Body of pancreas (tissue), 4 donors: Measurements from ENCODE around the gene KIF1B. TPM values are rescaled to one million over a fixed set of nuclear protein-coding genes. Genes with fewer than 3 reads are reported as not detected.

Source experiments
- ATAC-seq: fragments of 150-250 bp; one replicate; pipeline ENCODE4 v1.9.1; 2016
- DNase-seq, 4 donors: peaks; one replicate each; pipeline ENCODE4 v3.0.0-alpha.2; 2019
- H3K27ac ChIP-seq, 4 donors: fragments of 200-600 bp; sonication (generic); 1 replicate in 3 of 4; 2 replicates in 1 of 4; pipeline versions ENCODE4 v1.5.1 to v1.6.1; 2016 to 2019; ENCODE audit warnings: mild to moderate bottlenecking in 1 of 4, mixed read lengths in 1 of 4, moderate library complexity in 1 of 4
- H3K27me3 ChIP-seq, 2 donors: fragments of 200-600 bp; sonication (generic); one replicate each; pipeline ENCODE4 v1.6.0; 2016; ENCODE audit warnings: mild to moderate bottlenecking in 1 of 2
- H3K36me3 ChIP-seq, 2 donors: fragments of 200-600 bp; sonication (generic); replicated peaks in 1 of 2; 2 replicates each; pipeline ENCODE4 v1.5.1; 2016; ENCODE audit warnings: low read depth in 2 of 2; ENCODE audit not compliant: insufficient read depth in 1 of 2
- H3K4me1 ChIP-seq: fragments of 200-600 bp; sonication (generic); one replicate; pipeline ENCODE4 v1.6.0; 2016
- H3K4me3 ChIP-seq, 2 donors: fragments of 200-600 bp; sonication (generic); 1 replicate in 1 of 2; 2 replicates in 1 of 2; pipeline ENCODE4 v1.5.1; 2016 to 2019
- H3K9me3 ChIP-seq, 3 donors: fragments of 200-600 bp; sonication (generic); 1 replicate in 2 of 3; 2 replicates in 1 of 3; pipeline ENCODE4 v1.5.1; 2016
- CTCF ChIP-seq, 7 experiments: fragments of 450-650 bp in 4 of 7; fragments of 200-600 bp in 3 of 7; sonication (generic) in 3 of 7; IDR thresholded peaks; one replicate each; pipeline ENCODE4 v1.5.1; 2016 to 2019; ENCODE audit warnings: antibody characterized with exemption in 7 of 7
- POLR2A ChIP-seq, 3 donors: fragments of 450-650 bp; IDR thresholded peaks; one replicate each; pipeline ENCODE4 v1.6.1; 2016; ENCODE audit warnings: antibody characterized with exemption in 3 of 3, mild to moderate bottlenecking in 2 of 3
- WGBS, 2 donors: methylation state at CpG; one replicate each; pipeline ENCODE4 v1.1.5; 2017; 5-methylcytosine and 5-hydroxymethylcytosine counted together
- intact Hi-C: fragments of 100-400 bp; cut with DNase I; formaldehyde crosslinking; loops from one replicate; pipeline ENCODE4 v1.15.1; 2023
- total RNA-seq, 2 donors: library from RNA; depleted of rRNA; stranded (reverse); fragments of >200 nt; gene quantifications; one replicate each; pipeline ENCODE4 v1.1.0, GENCODE V29; 2016

The KIF1B gene
- total RNA-seq, 2 donors from 2014 or later: 39.2 to 46.8 TPM

- intact Hi-C loops: no loop called here
- Histone ChIP-seq H3K36me3 (peaks cover 0 to 28% of the 10 kb centered on the region in 2 donors), H3K4me1 (no peaks in the 10 kb centered on the region)
Measured at GRCh38 chr1:10340930-10341590, 130.7 kb downstream of the KIF1B start.

GRCh38 chr1:10347109-10347508 is 136.7 kb downstream of the KIF1B start:
- Histone ChIP-seq H3K4me3 (no peak overlapping the region), H3K9me3 (no peaks in the 10 kb centered on the region), H3K36me3 (peaks cover 6 to 34% of the 10 kb centered on the region in 2 donors), H3K4me1 (no peaks in the 10 kb centered on the region), H3K27me3 (no peaks in the 10 kb centered on the region), H3K27ac (no peak overlapping the region)
- intact Hi-C loops: no loop called here
- ATAC-seq: no peak
- no peak for TF ChIP-seq CTCF (IDR thresholded peaks at IDR 0.05)
- no peak for TF ChIP-seq POLR2A (IDR thresholded peaks at IDR 0.05)
- DNase-seq: no peak

More at GRCh38 chr1:10340930-10341590, 130.7 kb downstream of the KIF1B start:
- Histone ChIP-seq H3K4me3 (no peak overlapping the region), H3K27me3 (no peaks in the 10 kb centered on the region), H3K9me3 (no peaks in the 10 kb centered on the region), H3K27ac (no peak overlapping the region)
- no peak for DNase-seq
- 89 to 97% methylated on average over 2 of the region's 2 CpGs for WGBS, 2 donors
- no peak for TF ChIP-seq POLR2A (IDR thresholded peaks at IDR 0.05)
- TF ChIP-seq CTCF (IDR thresholded peaks at IDR 0.05): no peak
- ATAC-seq: no peak

GRCh38 chr1:10353282-10353681 is 142.9 kb downstream of the KIF1B start:
- H3K9me3 ChIP-seq: no peaks in the 10 kb centered on the region
- H3K27ac ChIP-seq: no peak overlapping the region
- WGBS, 2 donors: 76 to 83% methylated on average over 4 of the region's 4 CpGs
- H3K4me1 ChIP-seq: no peaks in the 10 kb centered on the region
- H3K27me3 ChIP-seq: no peaks in the 10 kb centered on the region
- ATAC-seq (no peak), DNase-seq (no peak)
- peaks cover 6 to 26% of the 10 kb centered on the region in 2 donors for H3K36me3 ChIP-seq
- no peak overlapping the region for H3K4me3 ChIP-seq
- intact Hi-C loops: no loop called here
- TF ChIP-seq CTCF (IDR thresholded peaks at IDR 0.05) (no peak), POLR2A (IDR thresholded peaks at IDR 0.05) (no peak)

- no peaks in the 10 kb centered on the region for H3K27me3 ChIP-seq
- no peak overlapping the region for H3K4me3 ChIP-seq
- H3K4me1 ChIP-seq: no peaks in the 10 kb centered on the region
- WGBS, 2 donors: 62 to 78% methylated on average over 2 of the region's 2 CpGs
- DNase-seq (no peak), ATAC-seq (no peak)
- peaks cover 2 to 23% of the 10 kb centered on the region in 2 donors for H3K36me3 ChIP-seq
- H3K27ac ChIP-seq: no peak overlapping the region
- intact Hi-C loops: no loop called here
- H3K9me3 ChIP-seq: no peaks in the 10 kb centered on the region
- TF ChIP-seq POLR2A (IDR thresholded peaks at IDR 0.05) (no peak), CTCF (IDR thresholded peaks at IDR 0.05) (no peak)
Measured at GRCh38 chr1:10353693-10354092, 143.3 kb downstream of the KIF1B start.

- intact Hi-C loops: no loop called here
- no peak for ATAC-seq
- Histone ChIP-seq H3K27me3 (no peaks in the 10 kb centered on the region), H3K9me3 (no peaks in the 10 kb centered on the region), H3K4me3 (no peak overlapping the region), H3K4me1 (no peaks in the 10 kb centered on the region), H3K36me3 (peaks cover 5 to 11% of the 10 kb centered on the region in 2 donors), H3K27ac (no peak overlapping the region)
- no peak for DNase-seq
- TF ChIP-seq POLR2A (IDR thresholded peaks at IDR 0.05): no peak
- TF ChIP-seq CTCF (IDR thresholded peaks at IDR 0.05): no peak
- 80 to 91% methylated on average over 1 of the region's 1 CpG for WGBS, 2 donors
Measured at GRCh38 chr1:10360045-10360444, 149.7 kb downstream of the KIF1B start.
